Nephron progenitor cell (in vitro differentiated cells): Measurements from ENCODE around the gene LRP2BP.

Experiments used
- DNase-seq: peaks from one replicate; pipeline ENCODE4 v3.0.0; 2021
- H3K27ac Mint-ChIP-seq: 2 replicates; pipeline ENCODE4 v1.8.0; 2021; ENCODE audit warnings: mild to moderate bottlenecking, moderate library complexity, mixed read lengths
- H3K27me3 Mint-ChIP-seq: 2 replicates; pipeline ENCODE4 v1.8.0; 2021; ENCODE audit warnings: mild to moderate bottlenecking, low read depth, mixed read lengths; ENCODE audit not compliant: poor library complexity
- H3K36me3 Mint-ChIP-seq: 2 replicates; pipeline ENCODE4 v1.8.0; 2021; ENCODE audit warnings: low read depth, mixed read lengths
- H3K4me1 Mint-ChIP-seq: 2 replicates; pipeline ENCODE4 v1.8.0; 2021; ENCODE audit warnings: mixed read lengths
- H3K4me3 Mint-ChIP-seq: 2 replicates; pipeline ENCODE4 v1.8.0; 2021; ENCODE audit warnings: mild to moderate bottlenecking, moderate library complexity, mixed read lengths
- H3K9me3 Mint-ChIP-seq: 2 replicates; pipeline ENCODE4 v1.8.0; 2021; ENCODE audit warnings: mild to moderate bottlenecking, moderate library complexity, mixed read lengths
- CTCF ChIP-seq: fragments of 200-600 bp; sonication (generic); IDR thresholded peaks from 2 replicates; pipeline ENCODE4 v1.5.0; 2021; ENCODE audit warnings: antibody characterized with exemption

LRP2BP gene

GRCh38 chr4:185344743-185345538 is 50.8 kb downstream of the LRP2BP start:
- Mint-ChIP-seq H3K27ac (peak overlapping the region; percentile 91), H3K4me3 (no peak overlapping the region), H3K4me1 (peaks cover 17% of the 10 kb centered on the region), H3K36me3 (peaks cover 48% of the 10 kb centered on the region), H3K27me3 (no peaks in the 10 kb centered on the region), H3K9me3 (no peaks in the 10 kb centered on the region)
- no peak for TF ChIP-seq CTCF
- DNase-seq = no peak

GRCh38 chr4:185343726-185344581 is 51.8 kb downstream of the LRP2BP start:
- Mint-ChIP-seq H3K4me3 (no peak overlapping the region), H3K27ac (peak overlapping the region; percentile 91), H3K4me1 (peaks cover 17% of the 10 kb centered on the region), H3K27me3 (no peaks in the 10 kb centered on the region), H3K36me3 (peaks cover 49% of the 10 kb centered on the region), H3K9me3 (peaks cover 8% of the 10 kb centered on the region)
- no peak for TF ChIP-seq CTCF
- DNase-seq = no peak

GRCh38 chr4:185341841-185342240 is 53.9 kb downstream of the LRP2BP start:
- TF ChIP-seq CTCF = no peak
- H3K4me3 Mint-ChIP-seq = no peak overlapping the region
- H3K4me1 Mint-ChIP-seq = peaks cover 17% of the 10 kb centered on the region
- no peak overlapping the region for H3K27ac Mint-ChIP-seq
- no peak for DNase-seq
- no peaks in the 10 kb centered on the region for H3K27me3 Mint-ChIP-seq
- H3K9me3 Mint-ChIP-seq = peaks cover 24% of the 10 kb centered on the region
- peaks cover 51% of the 10 kb centered on the region for H3K36me3 Mint-ChIP-seq

- H3K9me3 Mint-ChIP-seq = peaks cover 24% of the 10 kb centered on the region
- no peak overlapping the region for H3K4me3 Mint-ChIP-seq
- TF ChIP-seq CTCF = no peak
- DNase-seq = no peak
- peaks cover 51% of the 10 kb centered on the region for H3K36me3 Mint-ChIP-seq
- no peak overlapping the region for H3K27ac Mint-ChIP-seq
- H3K27me3 Mint-ChIP-seq = no peaks in the 10 kb centered on the region
- H3K4me1 Mint-ChIP-seq = peaks cover 17% of the 10 kb centered on the region
Measured at GRCh38 chr4:185341377-185341776, 54.3 kb downstream of the LRP2BP start.

- Mint-ChIP-seq H3K4me3 (no peak overlapping the region), H3K36me3 (peaks cover 61% of the 10 kb centered on the region), H3K9me3 (peaks cover 24% of the 10 kb centered on the region), H3K27ac (peak overlapping the region; percentile 68), H3K27me3 (peaks cover 4% of the 10 kb centered on the region), H3K4me1 (peaks cover 14% of the 10 kb centered on the region)
- no peak for TF ChIP-seq CTCF
- no peak for DNase-seq
Measured at GRCh38 chr4:185339941-185340340, 55.8 kb downstream of the LRP2BP start.
